HG03342 (cell line): Measurements from ENCODE around the gene RBM12.
"Not testable (repeated sequence)": the region's sequence is repeated elsewhere in the genome, so short reads cannot be mapped to it uniquely, and the experiment has no call there.

ENCODE experiments used
- ATAC-seq: cut with Tn5 transposase; IDR thresholded peaks from one replicate; pipeline ENCODE4 v1.9.1; 2021; ENCODE audit warnings: mild to moderate bottlenecking, moderate library complexity; ENCODE audit not compliant: unreplicated experiment

RBM12 gene

GRCh38 chr20:35698298-35699126 is 33.8 kb upstream of the RBM12 start:
- ATAC-seq, result peak; percentile 27

GRCh38 chr20:35697696-35698297 is 33.1 kb upstream of the RBM12 start:
- ATAC-seq, result no peak

GRCh38 chr20:35695978-35696377 is 31.3 kb upstream of the RBM12 start:
- no peak for ATAC-seq

- no peak for ATAC-seq
Measured at GRCh38 chr20:35695245-35695749, 30.6 kb upstream of the RBM12 start.

- ATAC-seq, result no peak
Measured at GRCh38 chr20:35690265-35690664, 25.6 kb upstream of the RBM12 start.

GRCh38 chr20:35686872-35687271 is 22.2 kb upstream of the RBM12 start:
- ATAC-seq, result not testable (repeated sequence)

GRCh38 chr20:35685368-35685767 is 20.7 kb upstream of the RBM12 start:
- not testable (repeated sequence) for ATAC-seq

GRCh38 chr20:35681960-35682359 is 17.3 kb upstream of the RBM12 start:
- ATAC-seq, result no peak

GRCh38 chr20:35680452-35681183 is 15.9 kb upstream of the RBM12 start:
- no peak for ATAC-seq

GRCh38 chr20:35674921-35675320 is 10.2 kb upstream of the RBM12 start:
- ATAC-seq, result no peak

- ATAC-seq, result no peak
Measured at GRCh38 chr20:35673884-35674283, 9.2 kb upstream of the RBM12 start.

GRCh38 chr20:35669681-35670080 is 5.0 kb upstream of the RBM12 start:
- no peak for ATAC-seq

GRCh38 chr20:35669221-35669620 is 4.5 kb upstream of the RBM12 start:
- no peak for ATAC-seq

GRCh38 chr20:35665949-35666288 is 1.2 kb upstream of the RBM12 start:
- no peak for ATAC-seq

- peak; percentile 25 for ATAC-seq
Measured at GRCh38 chr20:35663516-35664465, 909 bp downstream of the RBM12 start.

GRCh38 chr20:35662551-35662950 is 2.1 kb downstream of the RBM12 start:
- ATAC-seq, result no peak

- no peak for ATAC-seq
Measured at GRCh38 chr20:35661908-35662307, 2.8 kb downstream of the RBM12 start.

GRCh38 chr20:35661053-35661452 is 3.6 kb downstream of the RBM12 start:
- no peak for ATAC-seq

- no peak for ATAC-seq
Measured at GRCh38 chr20:35660122-35660937, 4.4 kb downstream of the RBM12 start.

GRCh38 chr20:35657271-35657670 is 7.4 kb downstream of the RBM12 start:
- ATAC-seq, result no peak
